ENCODE data around the gene CAMK2B.

CAMK2B gene

GRCh38 chr7:44228571-44229350, 96.6 kb downstream of the CAMK2B start:
- DNase-seq (ENCODE audit: low spot score): no peak

- DNase-seq (ENCODE audit: low spot score): no peak
Observed at GRCh38 chr7:44227911-44228310, 97.5 kb downstream of the CAMK2B start.

GRCh38 chr7:44226396-44226753, 99.0 kb downstream of the CAMK2B start:
- no peak for DNase-seq (ENCODE audit: low spot score)

- no peak for DNase-seq (ENCODE audit: low spot score)
Observed at GRCh38 chr7:44225566-44226395, 99.6 kb downstream of the CAMK2B start.

- no peak for DNase-seq (ENCODE audit: low spot score)
Observed at GRCh38 chr7:44224974-44225565, 100.3 kb downstream of the CAMK2B start.

GRCh38 chr7:44224080-44224973, 101.1 kb downstream of the CAMK2B start:
- DNase-seq (ENCODE audit: low spot score): no peak

GRCh38 chr7:44223362-44224079, 101.9 kb downstream of the CAMK2B start:
- no peak for DNase-seq (ENCODE audit: low spot score)

- no peak for DNase-seq (ENCODE audit: low spot score)
Observed at GRCh38 chr7:44222776-44223261, 102.6 kb downstream of the CAMK2B start.

- no peak for DNase-seq (ENCODE audit: low spot score)
Observed at GRCh38 chr7:44222074-44222473, 103.3 kb downstream of the CAMK2B start.

- DNase-seq (ENCODE audit: low spot score): peak; percentile 88
Observed at GRCh38 chr7:44221231-44221791, 104.1 kb downstream of the CAMK2B start.

GRCh38 chr7:44220358-44221112, 104.9 kb downstream of the CAMK2B start:
- DNase-seq (ENCODE audit: low spot score): no peak

- DNase-seq (ENCODE audit: low spot score): no peak
Observed at GRCh38 chr7:44220046-44220357, 105.4 kb downstream of the CAMK2B start.

- no peak for DNase-seq (ENCODE audit: low spot score)
Observed at GRCh38 chr7:44219371-44220045, 105.9 kb downstream of the CAMK2B start.

GRCh38 chr7:44218418-44219201, 106.8 kb downstream of the CAMK2B start:
- DNase-seq (ENCODE audit: low spot score): no peak

GRCh38 chr7:44217852-44218402, 107.5 kb downstream of the CAMK2B start:
- DNase-seq (ENCODE audit: low spot score): no peak

- DNase-seq (ENCODE audit: low spot score): no peak
Observed at GRCh38 chr7:44217223-44217714, 108.1 kb downstream of the CAMK2B start.

- DNase-seq (ENCODE audit: low spot score): no peak
Observed at GRCh38 chr7:44216521-44217222, 108.7 kb downstream of the CAMK2B start.

- no peak for DNase-seq (ENCODE audit: low spot score)
Observed at GRCh38 chr7:44216019-44216418, 109.4 kb downstream of the CAMK2B start.
